A549 (cell line): Measurements from ENCODE around the gene SOX18.

Experiments
- CHD2 ChIP-seq: fragments of 150-350 bp; IDR thresholded peaks from 2 replicates; pipeline ENCODE4 v1.6.1; 2014; ENCODE audit warnings: low read length; ENCODE audit not compliant: partially characterized antibody
- CHD4 ChIP-seq: fragments of 200-600 bp; sonication (generic); IDR thresholded peaks from 2 replicates; pipeline ENCODE4 v1.6.1; 2016; ENCODE audit warnings: antibody characterized with exemption, mild to moderate bottlenecking, borderline replicate concordance
- CTCF ChIP-seq: fragments of >200 bp; sonication (Bioruptor Twin); formaldehyde crosslinking; IDR thresholded peaks from 3 replicates; pipeline ENCODE4 v1.5.1; 2016
- HDAC2 ChIP-seq: fragments of 200-600 bp; sonication (generic); IDR thresholded peaks from 2 replicates; pipeline ENCODE4 v1.6.1; 2016
- HMGXB4 ChIP-seq: fragments of 250-450 bp; sonication (Bioruptor Pico); IDR thresholded peaks from 2 replicates; pipeline ENCODE4 v1.5.0; 2021; ENCODE audit warnings: mild to moderate bottlenecking, moderate library complexity, borderline replicate concordance
- KDM1A ChIP-seq: fragments of 200-600 bp; sonication (generic); IDR thresholded peaks from 2 replicates; pipeline ENCODE4 v1.6.1; 2016; ENCODE audit warnings: low read depth, mild to moderate bottlenecking
- KDM5A ChIP-seq: fragments of 200-600 bp; sonication (generic); IDR thresholded peaks from 2 replicates; pipeline ENCODE4 v1.6.1; 2016; ENCODE audit warnings: antibody characterized with exemption, mild to moderate bottlenecking
- POLR2A ChIP-seq: IDR thresholded peaks from 2 replicates; pipeline ENCODE4 v1.6.1; 2012; ENCODE audit warnings: mild to moderate bottlenecking, low read length
- RARB ChIP-seq: fragments of 250-450 bp; sonication (Bioruptor Pico); IDR thresholded peaks from 2 replicates; pipeline ENCODE4 v1.8.0; 2021; ENCODE audit warnings: mild to moderate bottlenecking, moderate library complexity
- REST ChIP-seq: fragments of 200-600 bp; sonication (generic); IDR thresholded peaks from 2 replicates; pipeline ENCODE4 v1.6.1; 2016; ENCODE audit warnings: antibody characterized with exemption, mild to moderate bottlenecking, moderate library complexity
- RFX5 ChIP-seq: fragments of 450-650 bp; IDR thresholded peaks from 2 replicates; pipeline ENCODE4 v1.7.1; 2014; ENCODE audit warnings: antibody characterized with exemption, mild to moderate bottlenecking, moderate library complexity
- ZFP36 ChIP-seq: fragments of 450-650 bp; IDR thresholded peaks from 2 replicates; pipeline ENCODE4 v1.6.1; 2014; ENCODE audit warnings: borderline replicate concordance; ENCODE audit not compliant: partially characterized antibody

- TF ChIP-seq CHD2, result no peak
- no peak for TF ChIP-seq CTCF
- TF ChIP-seq ZFP36, result no peak
- no peak for TF ChIP-seq KDM5A
- no peak for TF ChIP-seq HDAC2
- no peak for TF ChIP-seq HMGXB4 (CRISPR knock-in tag)
- TF ChIP-seq RARB (CRISPR knock-in tag), result no peak
- no peak for TF ChIP-seq REST
- TF ChIP-seq KDM1A, result no peak
- no peak for TF ChIP-seq CHD4
- TF ChIP-seq POLR2A, result no peak
- no peak for TF ChIP-seq RFX5
Measured at GRCh38 chr20:64070244-64070993, 21.0 kb upstream of the SOX18 start.
